Thoracic aorta (tissue), 2 donors: ENCODE data around the gene SLC4A3. TPM values are rescaled to one million over a fixed set of nuclear protein-coding genes. Genes with fewer than 3 reads are reported as not detected.

Experiments used
- ATAC-seq: fragments of 150-250 bp; one replicate; pipeline ENCODE4 v1.8.0; 2017; ENCODE audit warnings: low read depth; ENCODE audit not compliant: insufficient number of reproducible peaks, low FRiP score
- DNase-seq: peaks from one replicate; pipeline ENCODE4 v3.0.0-alpha.2; 2020; ENCODE audit warnings: low spot score
- H3K27ac ChIP-seq, 2 donors: fragments of 200-600 bp; sonication (generic); 1 replicate in 1 of 2; 2 replicates in 1 of 2; pipeline ENCODE4 v1.5.1; 2016; ENCODE audit warnings: mild to moderate bottlenecking in 2 of 2, moderate library complexity in 2 of 2
- H3K27me3 ChIP-seq: fragments of 200-600 bp; sonication (generic); replicated peaks from 2 replicates; pipeline ENCODE4 v1.6.0; 2016; ENCODE audit warnings: mild to moderate bottlenecking; ENCODE audit not compliant: insufficient read depth
- H3K36me3 ChIP-seq: fragments of 200-600 bp; sonication (generic); one replicate; pipeline ENCODE4 v1.5.1; 2016
- H3K4me1 ChIP-seq, 2 donors: fragments of 200-600 bp; sonication (generic); 1 replicate in 1 of 2; 2 replicates in 1 of 2; pipeline versions ENCODE4 v1.5.1 to v1.6.0; 2016; ENCODE audit warnings: low read depth in 2 of 2, mild to moderate bottlenecking in 1 of 2; ENCODE audit not compliant: control insufficient read depth in 1 of 2
- H3K4me3 ChIP-seq: fragments of 200-600 bp; sonication (generic); 2 replicates; pipeline ENCODE4 v1.5.1; 2016; ENCODE audit warnings: mild to moderate bottlenecking
- H3K9me3 ChIP-seq: fragments of 200-600 bp; sonication (generic); 2 replicates; pipeline ENCODE4 v1.5.1; 2016
- total RNA-seq, 2 donors: library from RNA; depleted of rRNA; stranded (reverse); fragments of >200 nt; gene quantifications; one replicate each; pipeline versions ENCODE4 v1.1.0 to v1.2.3, GENCODE V29; 2016
- TF ChIP-seq, protein P1 (sequence below): fragments of 200-600 bp; sonication (generic); IDR thresholded peaks from one replicate; pipeline ENCODE4 v1.5.1; 2019; ENCODE audit warnings: antibody characterized with exemption

The SLC4A3 gene
- total RNA-seq, 2 donors from 2014 or later, result 5.6 to 6.5 TPM

DNA sequence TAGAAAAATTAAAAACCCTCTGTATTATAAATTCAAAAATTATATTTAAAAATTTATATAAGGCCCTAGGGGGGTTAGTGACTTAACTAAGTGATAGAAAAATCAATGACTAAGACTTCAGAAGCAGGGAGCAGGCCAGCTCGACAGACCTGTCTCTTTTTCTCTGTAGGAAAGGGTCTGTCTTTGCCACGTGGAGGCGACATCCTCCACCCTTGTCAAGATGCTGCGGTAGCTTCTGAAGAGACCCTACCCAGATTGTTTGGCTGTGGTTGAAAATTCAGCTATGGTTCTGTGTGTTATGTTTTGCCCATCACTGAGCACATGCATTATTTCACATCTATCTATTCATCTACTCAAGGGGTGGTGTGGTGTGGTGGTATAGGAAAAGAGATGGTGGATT is 8.2 kb upstream of the SLC4A3 start:
- H3K9me3 ChIP-seq, result no peaks in the 10 kb centered on the region
- ATAC-seq, result no peak

DNA sequence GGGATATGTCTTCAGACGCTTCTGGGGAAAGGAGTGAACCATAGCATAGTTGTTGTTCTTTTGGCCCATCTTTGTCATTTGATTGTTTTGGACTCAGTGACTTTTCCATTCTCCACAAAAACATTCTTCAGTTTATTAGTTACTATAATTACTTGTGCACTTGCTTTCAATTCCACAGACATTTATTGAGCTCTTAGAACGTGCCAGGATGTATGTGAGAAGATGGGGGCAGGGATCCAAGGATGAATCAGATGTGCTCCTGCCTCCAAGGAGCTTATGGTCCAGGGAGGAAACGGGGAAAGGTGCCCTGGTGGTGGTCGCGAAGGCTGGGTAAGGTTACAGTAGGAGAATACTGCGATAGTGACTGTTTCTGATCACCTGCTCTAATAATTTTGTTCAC is 6.9 kb upstream of the SLC4A3 start:
- no peaks in the 10 kb centered on the region for H3K4me1 ChIP-seq

More for the DNA sequence above, 8.2 kb upstream of the SLC4A3 start:
- Histone ChIP-seq H3K4me1 (no peaks in the 10 kb centered on the region), H3K4me3 (no peak overlapping the region), H3K27ac (no peak overlapping the region), H3K27me3 (no peaks in the 10 kb centered on the region), H3K36me3 (peaks cover 10% of the 10 kb centered on the region)
- TF ChIP-seq, protein P1, sequence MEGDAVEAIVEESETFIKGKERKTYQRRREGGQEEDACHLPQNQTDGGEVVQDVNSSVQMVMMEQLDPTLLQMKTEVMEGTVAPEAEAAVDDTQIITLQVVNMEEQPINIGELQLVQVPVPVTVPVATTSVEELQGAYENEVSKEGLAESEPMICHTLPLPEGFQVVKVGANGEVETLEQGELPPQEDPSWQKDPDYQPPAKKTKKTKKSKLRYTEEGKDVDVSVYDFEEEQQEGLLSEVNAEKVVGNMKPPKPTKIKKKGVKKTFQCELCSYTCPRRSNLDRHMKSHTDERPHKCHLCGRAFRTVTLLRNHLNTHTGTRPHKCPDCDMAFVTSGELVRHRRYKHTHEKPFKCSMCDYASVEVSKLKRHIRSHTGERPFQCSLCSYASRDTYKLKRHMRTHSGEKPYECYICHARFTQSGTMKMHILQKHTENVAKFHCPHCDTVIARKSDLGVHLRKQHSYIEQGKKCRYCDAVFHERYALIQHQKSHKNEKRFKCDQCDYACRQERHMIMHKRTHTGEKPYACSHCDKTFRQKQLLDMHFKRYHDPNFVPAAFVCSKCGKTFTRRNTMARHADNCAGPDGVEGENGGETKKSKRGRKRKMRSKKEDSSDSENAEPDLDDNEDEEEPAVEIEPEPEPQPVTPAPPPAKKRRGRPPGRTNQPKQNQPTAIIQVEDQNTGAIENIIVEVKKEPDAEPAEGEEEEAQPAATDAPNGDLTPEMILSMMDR, result no peak
- no peak for DNase-seq

DNA sequence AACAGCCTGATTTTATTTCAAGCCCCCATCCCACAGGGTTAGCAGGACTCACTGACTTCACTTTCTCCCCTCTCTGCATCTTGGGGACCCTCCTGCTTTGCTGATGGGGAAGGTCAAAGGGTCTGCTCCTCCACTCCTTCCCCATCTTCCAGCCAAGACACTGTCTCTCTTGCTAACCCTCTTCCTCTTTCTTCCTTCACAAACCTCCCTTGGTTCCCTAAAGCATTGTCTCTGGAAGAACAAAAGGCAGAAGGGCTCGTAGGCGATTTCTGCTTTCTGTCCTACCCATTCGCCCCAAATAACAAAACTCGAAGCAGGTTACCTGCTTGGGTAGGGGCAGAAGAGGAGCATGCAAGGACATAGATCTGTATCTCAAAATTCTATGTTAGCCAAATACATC is 5.5 kb upstream of the SLC4A3 start:
- H3K27ac ChIP-seq, result no peak overlapping the region
- no peaks in the 10 kb centered on the region for H3K27me3 ChIP-seq
- H3K4me1 ChIP-seq, result no peaks in the 10 kb centered on the region
- no peaks in the 10 kb centered on the region for H3K9me3 ChIP-seq
- ATAC-seq, result no peak
- no peak overlapping the region for H3K4me3 ChIP-seq
- no peaks in the 10 kb centered on the region for H3K36me3 ChIP-seq
- no peak for DNase-seq
- TF ChIP-seq, protein P1, result no peak

More for the DNA sequence above, 6.9 kb upstream of the SLC4A3 start:
- Histone ChIP-seq H3K4me3 (no peak overlapping the region), H3K27ac (no peak overlapping the region), H3K9me3 (no peaks in the 10 kb centered on the region), H3K27me3 (no peaks in the 10 kb centered on the region), H3K36me3 (peaks cover 3% of the 10 kb centered on the region)
- TF ChIP-seq, protein P1, result no peak
- DNase-seq (no peak), ATAC-seq (no peak)

DNA sequence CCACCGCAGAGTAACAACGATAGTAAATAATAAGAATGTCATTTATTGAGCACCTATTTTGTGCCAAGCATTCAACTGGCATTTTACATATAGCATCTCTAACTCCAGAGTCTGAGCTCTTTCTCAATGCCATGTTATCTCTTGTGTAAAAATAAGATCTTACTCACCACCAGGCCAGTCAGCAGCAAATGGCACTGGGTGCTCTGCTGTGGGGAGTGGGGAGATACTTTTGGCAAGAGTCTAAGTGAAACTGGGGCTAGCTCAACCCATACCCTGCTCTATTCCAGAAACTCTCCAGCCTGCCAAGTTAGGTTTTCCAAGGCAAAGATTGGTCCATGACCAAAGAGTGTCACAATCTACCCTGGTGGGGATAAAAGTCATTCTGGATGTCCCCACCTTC is 5.0 kb upstream of the SLC4A3 start:
- TF ChIP-seq, protein P1, result no peak
- DNase-seq (no peak), ATAC-seq (no peak)
- no peaks in the 10 kb centered on the region for H3K27me3 ChIP-seq
- no peaks in the 10 kb centered on the region for H3K36me3 ChIP-seq
- no peaks in the 10 kb centered on the region for H3K4me1 ChIP-seq
- no peak overlapping the region for H3K27ac ChIP-seq
- H3K9me3 ChIP-seq, result no peaks in the 10 kb centered on the region
- no peak overlapping the region for H3K4me3 ChIP-seq

DNA sequence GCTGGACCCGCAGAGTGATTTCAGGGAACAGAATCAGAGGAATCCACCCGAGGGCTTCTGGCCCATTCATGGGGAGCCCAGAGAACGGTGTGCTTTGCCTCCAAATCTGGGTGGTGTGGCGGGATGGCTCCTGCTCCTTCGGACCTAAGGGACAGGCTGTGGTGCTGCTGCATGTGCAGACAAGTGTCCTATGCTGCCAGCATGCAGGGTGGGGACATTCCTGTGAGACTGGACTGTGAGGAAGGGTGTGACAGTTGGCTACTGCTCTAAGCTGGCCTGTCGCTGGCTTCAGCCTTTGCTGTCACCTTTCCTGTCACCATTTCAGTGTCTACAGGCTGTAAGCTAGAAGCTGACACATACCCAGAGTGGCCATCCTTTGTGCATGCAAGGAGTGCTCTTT is 2.9 kb upstream of the SLC4A3 start:
- TF ChIP-seq, protein P1, result no peak
- H3K4me3 ChIP-seq, result no peak overlapping the region
- H3K9me3 ChIP-seq, result no peaks in the 10 kb centered on the region
- no peak for ATAC-seq
- H3K27me3 ChIP-seq, result no peaks in the 10 kb centered on the region
- no peak for DNase-seq
- no peak overlapping the region for H3K27ac ChIP-seq
- H3K4me1 ChIP-seq, result peaks cover 3 to 7% of the 10 kb centered on the region in 2 donors
- no peaks in the 10 kb centered on the region for H3K36me3 ChIP-seq
